Type B pancreatic cell (in vitro differentiated cells): ENCODE measurements around the gene VMO1. TPM values are rescaled to one million over a fixed set of nuclear protein-coding genes. Genes with fewer than 3 reads are reported as not detected.

Experiments
- DNase-seq: peaks from one replicate; pipeline ENCODE4 v3.0.0; 2021; ENCODE audit warnings: mixed read lengths; ENCODE audit not compliant: unreplicated experiment; ENCODE audit errors: extremely low spot score
- H3K27ac Mint-ChIP-seq: 2 replicates; pipeline ENCODE4 v1.8.0; 2021; ENCODE audit warnings: mild to moderate bottlenecking, mixed read lengths
- H3K27me3 Mint-ChIP-seq: 2 replicates; pipeline ENCODE4 v1.8.0; 2021; ENCODE audit warnings: mixed read lengths
- H3K36me3 Mint-ChIP-seq: 2 replicates; pipeline ENCODE4 v1.8.0; 2021; ENCODE audit warnings: mixed read lengths
- H3K4me1 Mint-ChIP-seq: one replicate; pipeline ENCODE4 v1.8.0; 2021; ENCODE audit warnings: mixed read lengths; ENCODE audit not compliant: unreplicated experiment
- H3K4me3 Mint-ChIP-seq: 2 replicates; pipeline ENCODE4 v1.8.0; 2021; ENCODE audit warnings: mild to moderate bottlenecking, mixed read lengths
- H3K9me3 Mint-ChIP-seq: 2 replicates; pipeline ENCODE4 v1.8.0; 2021; ENCODE audit warnings: mixed read lengths
- total RNA-seq: library from RNA; stranded (reverse); gene quantifications from 2 replicates; pipeline ENCODE4 v1.2.1, GENCODE V29; 2021; ENCODE audit warnings: low replicate concordance
- TF ChIP-seq, protein P1 (sequence below): fragments of 200-600 bp; sonication (generic); conservative IDR thresholded peaks from 2 replicates; pipeline ENCODE4 v1.5.0; 2021; ENCODE audit warnings: antibody characterized with exemption, mild to moderate bottlenecking

Gene VMO1
- total RNA-seq, 1 donor from 2014 or later, result 1.8 TPM

DNA sequence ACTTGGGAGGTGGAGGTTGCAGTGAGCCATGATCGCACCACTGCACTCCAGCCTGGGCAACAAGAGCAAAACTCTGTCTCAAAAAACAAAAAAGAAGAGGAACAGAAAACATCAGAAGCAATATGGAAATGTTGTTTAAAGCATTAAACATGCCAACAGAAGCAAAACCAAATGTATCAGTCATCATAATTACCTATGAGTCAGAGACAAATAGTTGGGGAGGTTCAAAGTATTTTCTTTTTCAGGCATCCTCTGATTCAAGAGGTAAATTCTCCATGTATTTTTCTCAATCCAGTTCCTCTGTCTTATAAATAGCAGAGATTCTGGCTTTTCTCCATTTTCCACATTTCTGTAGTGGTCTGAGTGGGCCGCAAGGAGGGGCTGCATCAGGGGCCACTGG, 16.5 kb downstream of the VMO1 start:
- Mint-ChIP-seq H3K36me3 (no peaks in the 10 kb centered on the region), H3K9me3 (no peaks in the 10 kb centered on the region), H3K27ac (peak overlapping the region; percentile 50), H3K4me1 (no peaks in the 10 kb centered on the region), H3K4me3 (no peak overlapping the region), H3K27me3 (peaks cover 20% of the 10 kb centered on the region)
- TF ChIP-seq, protein P1, sequence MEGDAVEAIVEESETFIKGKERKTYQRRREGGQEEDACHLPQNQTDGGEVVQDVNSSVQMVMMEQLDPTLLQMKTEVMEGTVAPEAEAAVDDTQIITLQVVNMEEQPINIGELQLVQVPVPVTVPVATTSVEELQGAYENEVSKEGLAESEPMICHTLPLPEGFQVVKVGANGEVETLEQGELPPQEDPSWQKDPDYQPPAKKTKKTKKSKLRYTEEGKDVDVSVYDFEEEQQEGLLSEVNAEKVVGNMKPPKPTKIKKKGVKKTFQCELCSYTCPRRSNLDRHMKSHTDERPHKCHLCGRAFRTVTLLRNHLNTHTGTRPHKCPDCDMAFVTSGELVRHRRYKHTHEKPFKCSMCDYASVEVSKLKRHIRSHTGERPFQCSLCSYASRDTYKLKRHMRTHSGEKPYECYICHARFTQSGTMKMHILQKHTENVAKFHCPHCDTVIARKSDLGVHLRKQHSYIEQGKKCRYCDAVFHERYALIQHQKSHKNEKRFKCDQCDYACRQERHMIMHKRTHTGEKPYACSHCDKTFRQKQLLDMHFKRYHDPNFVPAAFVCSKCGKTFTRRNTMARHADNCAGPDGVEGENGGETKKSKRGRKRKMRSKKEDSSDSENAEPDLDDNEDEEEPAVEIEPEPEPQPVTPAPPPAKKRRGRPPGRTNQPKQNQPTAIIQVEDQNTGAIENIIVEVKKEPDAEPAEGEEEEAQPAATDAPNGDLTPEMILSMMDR, result no peak
- DNase-seq, result no peak

DNA sequence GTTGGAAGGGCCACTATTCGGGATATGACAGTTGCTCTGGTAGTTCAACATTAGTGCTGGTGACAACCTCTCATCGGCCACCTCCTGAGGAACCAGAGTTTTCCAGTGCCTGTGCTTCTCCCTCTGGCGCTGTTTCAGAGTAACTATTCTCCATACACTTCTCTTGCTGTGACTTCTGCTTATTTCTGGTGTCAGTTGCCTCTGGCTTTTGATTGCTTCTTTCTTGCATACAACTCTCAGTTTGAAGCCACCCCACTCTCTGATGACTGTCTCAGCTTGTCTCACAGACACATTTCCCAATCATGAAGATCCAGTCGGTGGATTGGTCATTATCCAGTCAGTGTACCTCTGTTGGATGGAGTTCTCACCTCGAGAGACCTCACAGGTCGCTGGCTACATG, 17.9 kb downstream of the VMO1 start:
- TF ChIP-seq, protein P1, result no peak
- Mint-ChIP-seq H3K27ac (no peak overlapping the region), H3K9me3 (no peaks in the 10 kb centered on the region), H3K36me3 (no peaks in the 10 kb centered on the region), H3K27me3 (peaks cover 18% of the 10 kb centered on the region), H3K4me3 (no peak overlapping the region), H3K4me1 (no peaks in the 10 kb centered on the region)
- DNase-seq, result no peak

DNA sequence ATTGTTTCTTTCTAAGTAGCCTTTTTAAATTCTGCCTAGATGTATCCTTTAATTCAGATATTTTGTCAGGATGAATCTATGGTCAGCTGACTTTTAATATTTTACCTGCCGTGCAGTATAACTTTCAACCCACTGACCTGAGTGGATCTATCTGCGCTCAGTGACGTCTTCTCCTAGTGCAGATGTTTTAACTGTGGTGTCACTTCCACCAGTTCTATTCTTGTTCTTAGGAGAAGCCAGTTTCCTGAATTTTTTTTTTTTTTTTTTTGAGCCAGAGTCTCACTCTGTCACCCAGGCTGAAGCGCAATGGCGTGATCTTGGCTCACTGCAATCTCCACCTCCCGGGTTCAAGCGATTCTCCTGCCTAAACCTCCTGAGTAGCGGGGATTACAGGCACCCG, 19.4 kb downstream of the VMO1 start:
- Mint-ChIP-seq H3K36me3 (no peaks in the 10 kb centered on the region), H3K4me1 (no peaks in the 10 kb centered on the region), H3K9me3 (no peaks in the 10 kb centered on the region), H3K27me3 (peaks cover 8% of the 10 kb centered on the region), H3K27ac (no peak overlapping the region), H3K4me3 (no peak overlapping the region)
- TF ChIP-seq, protein P1, result no peak
- DNase-seq, result no peak

DNA sequence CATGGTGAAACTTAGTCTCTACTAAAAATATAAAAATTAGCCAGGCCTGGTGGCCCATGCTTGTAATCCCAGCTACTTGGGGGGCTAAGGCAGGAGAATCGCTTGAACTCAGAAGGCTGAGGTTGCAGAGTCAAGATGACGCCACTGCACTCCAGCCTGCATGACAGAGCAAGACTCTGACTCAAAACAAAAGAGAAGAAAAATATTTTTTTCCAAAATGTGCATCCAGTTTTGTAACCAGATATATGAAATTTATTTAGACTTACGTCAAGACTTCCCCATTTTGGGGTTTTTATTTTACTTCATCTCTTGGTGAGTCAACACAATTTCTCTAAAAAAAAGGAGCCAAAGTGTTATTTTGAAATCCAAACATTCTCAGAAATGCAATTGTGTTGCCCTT, 20.0 kb downstream of the VMO1 start:
- no peaks in the 10 kb centered on the region for H3K4me1 Mint-ChIP-seq
- peaks cover 4% of the 10 kb centered on the region for H3K27me3 Mint-ChIP-seq
- no peak overlapping the region for H3K4me3 Mint-ChIP-seq
- TF ChIP-seq, protein P1, result no peak
- H3K27ac Mint-ChIP-seq, result no peak overlapping the region
- no peak for DNase-seq
- H3K36me3 Mint-ChIP-seq, result no peaks in the 10 kb centered on the region
- H3K9me3 Mint-ChIP-seq, result no peaks in the 10 kb centered on the region

DNA sequence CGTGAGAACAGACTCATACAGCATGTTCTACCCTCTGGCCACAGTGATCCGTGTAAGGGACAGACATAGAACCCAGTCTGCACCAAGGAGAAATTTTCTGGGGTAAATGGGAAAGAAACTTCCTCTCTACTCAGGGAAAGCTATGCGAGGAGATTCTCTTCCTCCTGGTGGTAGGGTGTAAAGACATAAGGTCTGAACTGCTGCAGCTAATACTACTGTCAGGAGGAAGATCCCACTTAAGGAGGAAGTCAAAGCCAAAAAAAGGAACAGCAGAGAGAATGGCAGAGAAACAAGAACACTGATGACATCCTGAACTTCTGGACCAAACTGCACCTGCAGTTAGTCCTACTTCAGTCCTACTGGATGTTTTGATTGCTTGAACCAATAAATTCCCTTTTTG, 21.6 kb downstream of the VMO1 start:
- Mint-ChIP-seq H3K36me3 (no peaks in the 10 kb centered on the region), H3K9me3 (no peaks in the 10 kb centered on the region), H3K4me1 (no peaks in the 10 kb centered on the region), H3K27ac (no peak overlapping the region), H3K4me3 (no peak overlapping the region), H3K27me3 (peaks cover 11% of the 10 kb centered on the region)
- TF ChIP-seq, protein P1, result no peak
- DNase-seq, result no peak

DNA sequence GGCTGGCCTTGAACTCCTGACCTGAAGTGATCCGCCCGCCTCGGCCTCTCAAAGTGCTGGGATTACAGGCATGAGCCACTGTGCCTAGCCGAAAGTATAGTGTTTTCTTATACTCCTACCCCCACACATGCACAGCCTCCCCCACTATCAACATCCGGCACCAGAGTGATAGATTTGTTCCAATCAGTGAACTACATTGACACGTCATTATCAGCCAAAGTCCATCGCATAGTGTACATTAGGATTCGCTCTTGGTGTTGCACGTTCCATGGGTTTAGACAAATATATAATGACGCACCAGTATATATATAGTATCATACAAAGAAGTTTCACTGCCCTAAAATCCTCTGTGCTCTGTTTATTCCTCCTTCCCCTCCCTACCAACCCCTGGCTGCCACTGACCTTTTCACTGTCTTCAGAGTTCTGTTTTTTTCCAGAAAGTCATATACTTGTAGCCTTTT, 26.4 kb downstream of the VMO1 start:
- H3K27me3 Mint-ChIP-seq, result peaks cover 38% of the 10 kb centered on the region
- no peak for DNase-seq
- TF ChIP-seq, protein P1, result no peak
- no peak overlapping the region for H3K27ac Mint-ChIP-seq
- no peaks in the 10 kb centered on the region for H3K4me1 Mint-ChIP-seq
- no peak overlapping the region for H3K4me3 Mint-ChIP-seq
- no peaks in the 10 kb centered on the region for H3K36me3 Mint-ChIP-seq
- no peaks in the 10 kb centered on the region for H3K9me3 Mint-ChIP-seq
